GM12878 (cell line): ENCODE measurements around the gene POLR2L. TPM values are rescaled to one million over a fixed set of nuclear protein-coding genes. Genes with fewer than 3 reads are reported as not detected.

ENCODE experiments used
- ATAC-seq: fragments of 200-7000 bp; cut with Tn5 transposase; 3 replicates; pipeline ENCODE4 v1.9.1; 2020; ENCODE audit warnings: mild to moderate bottlenecking, moderate library complexity
- BruUV-seq: library from RNA; stranded (reverse); fragments of 400-500 nt; replicated peaks from 2 replicates; lab custom pipeline; 2021; lab: Mats Ljungman, UMichigan
- CTCF ChIA-PET: fragments of 300-600 bp; sonication (Branson Sonifier 250); formaldehyde crosslinking; extraction: SDS; loops from one replicate; lab custom pipeline; 2021; ENCODE audit warnings: inconsistent platforms; lab: Yijun Ruan, JAX
- POLR2A ChIA-PET: fragments of 350-600 bp; formaldehyde crosslinking; extraction: SDS; loops from one replicate; lab custom pipeline; 2021; ENCODE audit warnings: inconsistent platforms; lab: Charles Lee
- RAD21 ChIA-PET: fragments of 300-600 bp; sonication (Branson Sonifier 250); formaldehyde crosslinking; loops from one replicate; lab custom pipeline; 2023; ENCODE audit warnings: antibody characterized with exemption; ENCODE audit not compliant: unreplicated experiment; lab: Charles Lee
- SMC1A ChIA-PET: fragments of 300-600 bp; sonication (Branson Sonifier 250); formaldehyde crosslinking; loops from one replicate; lab custom pipeline; 2023; ENCODE audit not compliant: unreplicated experiment, uncharacterized antibody; lab: Charles Lee
- DNase-seq: peaks from one replicate; pipeline ENCODE4 v3.0.0-alpha.2; 2011; ENCODE audit warnings: low read depth, low spot score
- FAIRE-seq: peaks from 3 replicates; lab custom pipeline; 2011; peaks lifted over from hg19 to GRCh38; lab: Jason Lieb, UNC
- H2AFZ ChIP-seq: 2 replicates; pipeline ENCODE4 v1.6.0; 2011; ENCODE audit warnings: low read depth, low read length, control low read depth; ENCODE audit not compliant: control insufficient read depth
- H3K27ac ChIP-seq: 2 replicates; pipeline ENCODE4 v1.5.1; 2011; ENCODE audit warnings: control low read depth; ENCODE audit not compliant: control insufficient read depth, insufficient read depth
- H3K27me3 ChIP-seq, 2 experiments: replicated peaks in 1 of 2; 2 replicates each; pipeline versions ENCODE4 v1.6.0 to v1.6.1; 2011; ENCODE audit warnings: low read length in 1 of 2; ENCODE audit not compliant: control insufficient read depth in 2 of 2, insufficient read depth in 2 of 2
- H3K36me3 ChIP-seq, 2 experiments: 2 replicates each; pipeline ENCODE4 v1.5.1; 2011; ENCODE audit warnings: low read length in 1 of 2; ENCODE audit not compliant: control insufficient read depth in 2 of 2, insufficient read depth in 2 of 2
- H3K4me1 ChIP-seq: 2 replicates; pipeline ENCODE4 v1.6.1; 2011; ENCODE audit warnings: mild to moderate bottlenecking, low read length, moderate library complexity, mixed read lengths; ENCODE audit not compliant: control insufficient read depth, insufficient read depth
- H3K4me2 ChIP-seq: 2 replicates; pipeline ENCODE4 v1.6.0; 2011; ENCODE audit warnings: control low read depth; ENCODE audit not compliant: control insufficient read depth, insufficient read depth
- H3K4me3 ChIP-seq: fragments of 200-600 bp; sonication (generic); 2 replicates; pipeline ENCODE4 v1.5.1; 2016
- H3K79me2 ChIP-seq: 2 replicates; pipeline ENCODE4 v1.6.0; 2011; ENCODE audit warnings: low read length; ENCODE audit not compliant: control insufficient read depth, insufficient read depth
- H3K9ac ChIP-seq: 2 replicates; pipeline ENCODE4 v1.8.0; 2011; ENCODE audit warnings: low read length, control low read depth, mixed read lengths; ENCODE audit not compliant: control insufficient read depth, insufficient read depth
- H3K9me3 ChIP-seq: replicated peaks from 3 replicates; pipeline ENCODE4 v1.5.1; 2011; ENCODE audit warnings: mild to moderate bottlenecking, low read length; ENCODE audit not compliant: control insufficient read depth, insufficient read depth
- H4K20me1 ChIP-seq: 2 replicates; pipeline ENCODE4 v1.6.0; 2011; ENCODE audit not compliant: control insufficient read depth, insufficient read depth
- ETV6 ChIP-seq, 2 experiments: fragments of 450-650 bp in 1 of 2; IDR thresholded peaks in 1 of 2; conservative IDR thresholded peaks in 1 of 2; 2 replicates each; pipeline ENCODE4 v1.6.1; 2014; ENCODE audit warnings: antibody characterized with exemption in 1 of 2, borderline replicate concordance in 1 of 2, low read depth in 1 of 2, mild to moderate bottlenecking in 1 of 2, moderate library complexity in 1 of 2
- EZH2 ChIP-seq: IDR thresholded peaks from 2 replicates; pipeline ENCODE4 v1.6.1; 2012; ENCODE audit warnings: low read depth, mild to moderate bottlenecking, control low read depth, inconsistent platforms, low read length, borderline replicate concordance; ENCODE audit not compliant: control insufficient read depth
- JUNB ChIP-seq: IDR thresholded peaks from 2 replicates; pipeline ENCODE4 v1.6.1; 2016; ENCODE audit warnings: antibody characterized with exemption, mild to moderate bottlenecking
- NFYA ChIP-seq: IDR thresholded peaks from 2 replicates; pipeline ENCODE4 v1.6.1; 2011; ENCODE audit warnings: low read depth, mild to moderate bottlenecking, low read length, improper control_type of control experiment, borderline replicate concordance
- POLR2A ChIP-seq: IDR thresholded peaks from 2 replicates; pipeline ENCODE4 v1.6.1; 2011; ENCODE audit warnings: low read depth, mild to moderate bottlenecking, low read length
- POLR2AphosphoS5 ChIP-seq: IDR thresholded peaks from 2 replicates; pipeline ENCODE4 v1.6.1; 2011; ENCODE audit warnings: mild to moderate bottlenecking, low read length, inconsistent platforms
- SREBF1 ChIP-seq: IDR thresholded peaks from 2 replicates; pipeline ENCODE4 v1.6.1; 2012; ENCODE audit warnings: mild to moderate bottlenecking, low read length
- SRF ChIP-seq, 2 experiments: IDR thresholded peaks; 2 replicates each; pipeline ENCODE4 v1.6.1; 2011; ENCODE audit warnings: low read depth in 2 of 2, low read length in 2 of 2, mild to moderate bottlenecking in 1 of 2, moderate library complexity in 1 of 2
- WGBS: methylation state at CpG from one replicate; pipeline ENCODE4 v1.1.6; 2016; ENCODE audit warnings: low lambda C conversion rate; ENCODE audit not compliant: insufficient replicate concordance, insufficient coverage; ENCODE audit errors: missing lambda C conversion rate; 5-methylcytosine and 5-hydroxymethylcytosine counted together
- in situ Hi-C: fragments of 300-500 bp; cut with MboI; formaldehyde crosslinking; loops from 9 replicates; pipeline ENCODE4 v1.14.3; 2018; ENCODE audit warnings: mixed read lengths
- intact Hi-C: fragments of 100-400 bp; cut with micrococcal nuclease; formaldehyde crosslinking; loops from one replicate; pipeline ENCODE4 v1.14.2; 2022; ENCODE audit not compliant: unreplicated experiment
- polyA plus RNA-seq, 11 experiments: library from polyadenylated mRNA; depleted of rRNA in 4 of 11; unstranded in 6 of 11; stranded (reverse) in 5 of 11; fragments of >200 nt; fragmentation: Nextera tagmentation in 4 of 11; fragmentation: Illumina TruSeq in 1 of 11; extraction: Ambion mirVana in 4 of 11; extraction: Trizol in 1 of 11; gene quantifications; 1 replicate in 1 of 11; 2 replicates in 10 of 11; pipeline versions ENCODE4 v1.2.1 to v1.2.3, GENCODE V29; 2011 to 2016; ENCODE audit warnings: inconsistent platforms in 2 of 11, missing spikeins in 2 of 11, low read depth in 1 of 11
- total RNA-seq, 4 experiments: library from RNA; depleted of rRNA in 3 of 4; stranded (reverse); fragments of >200 nt in 3 of 4; fragmentation: Illumina TruSeq in 1 of 4; extraction: Trizol in 1 of 4; gene quantifications; 2 replicates each; pipeline versions ENCODE4 v1.2.1 to v1.2.3, GENCODE V29; 2013 to 2021

The POLR2L gene
- total and polyA plus RNA-seq, 10 of the 15 experiments (the other 5 are each of a cell fraction or from before 2014, with no cell fraction given): 23.1 to 497 (median 125) TPM

DNA sequence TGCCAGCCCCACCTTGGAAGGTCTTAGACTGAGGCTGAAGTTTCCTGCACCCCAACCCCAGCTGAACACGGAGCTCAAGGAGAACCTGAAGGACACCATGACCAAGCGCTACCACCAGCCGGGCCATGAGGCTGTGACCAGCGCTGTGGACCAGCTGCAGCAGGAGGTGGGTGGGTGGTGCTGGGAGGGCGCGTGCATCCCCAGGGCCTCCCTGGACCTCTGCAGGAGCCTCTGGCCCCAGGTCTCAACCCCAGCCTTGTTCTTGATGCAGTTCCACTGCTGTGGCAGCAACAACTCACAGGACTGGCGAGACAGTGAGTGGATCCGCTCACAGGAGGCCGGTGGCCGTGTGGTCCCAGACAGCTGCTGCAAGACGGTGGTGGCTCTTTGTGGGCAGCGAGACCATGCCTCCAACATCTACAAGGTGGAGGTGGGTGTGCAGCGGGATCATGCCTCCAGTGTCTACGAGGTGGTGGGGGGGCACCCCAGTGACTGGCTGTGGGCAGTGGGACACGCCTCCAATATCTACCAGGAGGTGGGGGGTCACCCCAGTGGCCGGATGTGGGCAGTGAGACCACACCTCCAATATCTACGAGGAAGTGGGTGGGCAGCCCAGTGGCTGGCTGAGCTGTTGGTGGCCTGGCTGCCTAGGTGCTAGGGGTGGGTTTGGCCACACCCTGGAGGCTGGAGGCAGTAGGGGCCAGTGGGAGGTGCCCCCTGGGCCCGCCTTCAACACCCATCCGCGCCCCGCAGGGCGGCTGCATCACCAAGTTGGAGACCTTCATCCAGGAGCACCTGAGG is 4.9 kb downstream of the POLR2L start:
- ATAC-seq (no peak), DNase-seq (no peak), FAIRE-seq (no peak)
- WGBS: 94% methylated on average over 22 of the region's 22 CpGs
- POLR2A ChIA-PET: no interaction called here
- CTCF ChIA-PET: no interaction called here
- peaks cover 14% of the 10 kb centered on the region for H3K4me1 ChIP-seq
- intact Hi-C loops: no loop called here
- TF ChIP-seq NFYA (no peak), SREBF1 (no peak), SRF (IDR thresholded peaks at IDR 0.05; ENCODE audit: low read depth in 2 of 2, low read length in 2 of 2) (no peak), JUNB (no peak), POLR2A (peak; percentile 57), ETV6 (conservative IDR thresholded peaks at IDR 0.05 in 1 of 2, IDR thresholded peaks at IDR 0.05 in 1 of 2; ENCODE audit: borderline replicate concordance in 1 of 2, low read depth in 1 of 2) (no peak), EZH2 (no peak), POLR2AphosphoS5 (peak; percentile 39; the same call in 1 of the 2 replicates)
- no peaks in the 10 kb centered on the region for H3K27me3 ChIP-seq
- no peak overlapping the region for H3K27ac ChIP-seq
- BruUV-seq: no TSS peak
- SMC1A ChIA-PET: no interaction called here
- no peaks in the 10 kb centered on the region; the same call in 1 of the 2 replicates for H4K20me1 ChIP-seq
- peaks cover 20% of the 10 kb centered on the region for H3K79me2 ChIP-seq
- H3K9ac ChIP-seq: no peak overlapping the region
- no peak overlapping the region for H2AFZ ChIP-seq
- H3K4me3 ChIP-seq: no peak overlapping the region
- in situ Hi-C loops: no loop called here
- peaks cover 0 to 25% of the 10 kb centered on the region in 2 experiments; a peak in 2 of 4 replicates for H3K36me3 ChIP-seq
- RAD21 ChIA-PET: no interaction called here
- no peaks in the 10 kb centered on the region for H3K9me3 ChIP-seq
- H3K4me2 ChIP-seq: no peak overlapping the region
